EH (cell line): ENCODE data around the gene BHLHE23.

Experiments
- DNase-seq: peaks from one replicate; pipeline ENCODE4 v3.0.0-alpha.2; 2015; ENCODE audit warnings: low read depth

The BHLHE23 gene

DNA sequence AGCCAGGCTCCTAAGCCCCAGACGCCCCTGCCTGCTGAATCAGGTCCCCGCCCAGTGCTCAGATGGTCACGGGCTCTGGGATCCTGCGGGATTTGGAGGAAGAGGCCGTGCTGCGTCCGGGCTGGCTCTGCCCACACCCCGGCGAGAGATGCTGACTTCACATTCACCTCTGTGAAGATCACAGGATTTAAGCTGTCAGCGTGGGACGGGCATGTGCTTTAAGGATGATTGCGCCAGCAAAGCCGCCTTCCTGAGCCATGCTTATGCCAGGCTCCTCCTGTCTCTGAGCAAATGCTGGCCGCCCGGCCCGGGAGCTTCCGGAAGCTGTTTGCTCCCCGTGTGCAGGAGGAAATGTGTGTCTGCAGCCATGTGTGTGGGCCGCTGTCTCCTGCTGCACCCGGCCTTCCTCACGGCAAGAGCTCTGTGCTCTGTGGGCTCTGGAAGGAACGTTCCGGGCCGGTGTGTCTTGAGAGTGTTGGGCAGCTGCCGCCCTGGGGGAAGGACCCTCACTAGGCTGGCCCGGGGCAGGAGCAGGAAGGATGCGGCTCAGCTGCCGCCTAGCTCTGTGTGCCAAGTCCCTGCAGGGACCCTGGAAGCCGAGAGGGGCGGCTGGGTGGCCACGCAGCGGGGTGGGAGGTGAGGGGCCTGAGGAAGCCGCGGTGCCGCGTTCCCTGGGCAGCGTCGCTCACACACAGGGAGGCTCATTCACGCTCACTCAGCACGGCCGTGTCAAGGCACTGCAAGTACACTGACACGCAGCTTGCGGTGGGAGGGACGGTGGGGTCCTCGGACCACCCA lies 19.0 kb upstream of the BHLHE23 start:
- peak; percentile 41 for DNase-seq

DNA sequence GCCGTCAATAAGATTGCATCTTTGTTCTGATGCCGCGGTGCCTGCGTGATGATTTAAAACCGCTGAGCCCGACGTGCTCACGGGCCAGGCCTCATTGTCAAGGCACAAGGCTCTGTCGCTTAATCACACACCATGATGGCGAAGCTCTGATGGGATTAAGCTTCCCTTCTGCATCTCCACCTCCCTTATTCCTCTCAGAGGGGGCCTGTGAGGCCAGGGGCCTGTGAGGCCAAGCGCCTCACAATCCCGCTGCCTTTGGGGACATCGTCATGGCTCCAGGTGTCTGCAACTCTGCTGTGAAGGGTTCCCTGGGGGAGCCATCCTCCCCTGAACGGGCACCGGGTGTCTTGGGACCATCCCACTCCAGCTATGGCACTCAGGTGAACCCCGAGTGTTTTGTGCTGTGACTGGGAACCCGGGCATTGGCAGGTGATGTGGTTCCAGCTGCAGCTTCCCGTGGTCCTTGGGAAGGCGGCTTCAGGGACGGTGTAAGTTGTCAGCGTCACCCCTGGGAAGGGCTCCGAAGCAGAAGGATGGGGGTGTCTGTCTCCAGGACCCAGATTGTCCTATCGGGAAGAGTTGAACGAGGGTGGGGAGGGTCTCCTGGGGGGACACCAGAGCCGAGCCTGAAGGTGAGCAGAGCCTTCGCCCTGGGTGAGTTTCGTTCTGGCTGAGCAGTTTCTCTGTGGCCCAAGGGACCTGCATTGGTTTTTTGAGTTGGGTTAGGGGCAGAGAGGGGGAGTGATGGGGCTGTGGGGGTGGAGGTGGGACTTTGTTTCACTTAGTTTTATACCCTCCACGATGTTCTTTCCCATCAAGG lies 18.0 kb upstream of the BHLHE23 start:
- DNase-seq = no peak

- no peak for DNase-seq
Observed at GRCh38 chr20:63023936-63024571, 17.3 kb upstream of the BHLHE23 start.

DNA sequence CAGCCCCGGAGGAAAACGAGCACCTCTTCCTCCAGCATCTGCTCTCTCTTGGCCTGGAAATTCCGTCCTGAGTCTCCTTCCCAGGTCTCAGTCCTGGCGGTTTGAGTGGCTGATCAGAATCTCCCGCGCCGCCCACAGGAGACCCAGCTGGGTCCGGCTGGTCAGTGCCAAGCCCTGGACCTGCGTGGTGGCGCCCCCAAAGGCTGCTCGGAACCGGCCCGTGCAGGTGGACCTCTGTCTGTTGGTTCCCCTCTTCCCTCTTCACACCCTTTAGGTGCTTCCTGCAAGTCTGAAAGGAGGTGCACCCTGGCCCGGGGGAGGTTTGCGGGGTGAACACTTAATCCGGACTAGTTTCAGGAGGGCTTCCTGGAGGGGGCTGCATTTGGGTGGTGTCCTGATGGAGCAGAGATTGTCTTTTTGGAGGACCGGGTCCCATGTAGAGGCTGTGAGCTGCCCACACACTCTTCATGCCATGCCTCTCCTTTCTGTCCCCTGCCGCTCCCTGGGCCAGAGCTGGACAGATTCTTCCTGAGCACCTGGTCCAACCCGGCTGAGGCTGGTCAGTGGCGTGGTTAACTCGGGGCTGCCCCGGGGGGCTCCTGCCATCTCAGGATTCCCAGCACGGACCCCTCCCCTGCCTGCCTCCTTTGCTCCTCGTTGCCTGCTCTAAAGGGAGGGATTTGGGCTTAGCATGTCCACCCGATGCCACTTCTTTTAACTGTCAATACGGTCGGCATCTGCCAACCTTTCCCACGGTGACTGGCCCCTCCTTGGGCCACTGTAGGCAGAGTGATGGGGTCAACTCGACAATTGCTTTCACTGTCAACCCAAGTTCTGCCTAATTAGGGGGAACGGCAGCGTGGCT lies 16.5 kb upstream of the BHLHE23 start:
- DNase-seq = no peak

- no peak for DNase-seq
Observed at GRCh38 chr20:63022501-63022900, 15.7 kb upstream of the BHLHE23 start.

DNA sequence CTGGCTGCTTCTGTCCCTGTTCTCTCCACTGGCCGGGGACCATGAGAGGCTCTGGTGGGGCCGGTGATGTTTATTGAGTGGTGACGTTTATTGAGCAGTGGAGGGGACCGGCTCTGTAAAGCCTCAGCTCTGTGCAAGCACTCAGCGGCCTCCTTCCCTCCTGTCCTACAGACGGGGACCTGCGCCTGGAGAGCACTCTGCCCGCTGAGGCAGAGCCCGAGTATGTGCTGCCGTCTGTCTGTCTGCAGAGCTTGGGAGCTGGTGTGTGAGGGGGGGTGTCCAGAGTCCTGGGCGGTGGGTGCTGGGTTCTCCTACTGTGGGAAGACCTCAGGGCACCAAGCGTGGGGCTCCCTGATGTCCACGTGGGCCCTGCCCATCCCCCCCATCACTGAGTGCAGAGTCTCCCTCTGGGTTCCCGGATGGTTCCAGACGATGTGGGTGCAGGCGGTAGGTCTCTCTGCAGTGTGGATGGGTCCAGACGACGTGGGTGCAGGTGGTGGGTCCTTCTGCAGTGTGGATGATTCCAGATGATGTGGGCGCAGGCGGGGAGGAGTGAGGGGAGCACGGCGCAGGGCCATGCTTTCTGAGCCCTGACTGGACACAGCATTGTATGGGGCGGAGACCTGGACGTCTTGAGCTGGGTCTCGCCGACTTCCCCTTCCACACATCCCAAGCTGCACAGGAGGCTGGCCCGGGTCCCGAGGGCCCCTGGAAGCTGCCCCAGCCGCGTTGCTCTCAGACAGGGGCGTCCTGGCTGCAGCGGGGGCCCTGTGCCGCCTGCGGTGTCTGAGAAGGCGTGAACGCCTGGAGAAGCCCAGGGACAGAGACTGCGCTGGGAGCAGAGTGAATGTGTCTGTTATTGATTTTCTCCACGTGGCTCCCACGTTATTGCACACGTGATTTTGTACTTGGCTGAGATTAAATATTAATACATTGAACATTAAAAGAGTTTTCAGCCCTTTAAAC lies 14.9 kb upstream of the BHLHE23 start:
- no peak for DNase-seq

- no peak for DNase-seq
Observed at GRCh38 chr20:63020681-63021080, 13.9 kb upstream of the BHLHE23 start.

DNA sequence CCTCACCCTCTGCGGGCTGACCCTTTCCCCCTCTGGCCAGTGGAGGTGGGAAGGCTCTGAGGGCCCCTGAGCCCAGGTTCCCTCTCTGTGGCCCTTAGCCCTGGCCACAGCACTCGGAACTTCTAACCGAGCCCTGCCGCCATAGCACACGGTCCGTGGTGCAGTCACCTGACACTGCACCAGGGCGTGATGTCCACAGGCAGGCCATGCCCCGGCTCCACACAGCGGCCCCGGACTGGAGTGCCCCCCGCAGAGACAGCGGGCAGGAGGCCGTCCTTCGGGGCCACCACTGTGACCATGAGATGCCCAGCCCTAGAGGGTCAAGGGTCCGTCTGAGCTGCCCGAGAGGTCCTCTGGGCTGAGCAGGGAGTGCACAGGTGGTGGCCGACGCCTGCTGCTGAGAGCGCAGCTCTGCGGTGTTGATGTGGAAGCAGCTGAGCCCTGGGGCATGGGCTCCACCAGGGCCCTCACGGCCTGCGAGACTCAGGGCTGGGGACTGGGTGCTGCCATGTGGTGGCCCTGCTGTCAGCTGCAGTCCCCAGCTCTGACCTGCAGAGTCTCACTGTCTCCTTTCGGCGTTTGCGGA lies 11.2 kb upstream of the BHLHE23 start:
- no peak for DNase-seq

- no peak for DNase-seq
Observed at GRCh38 chr20:63017076-63017825, 10.5 kb upstream of the BHLHE23 start.

DNA sequence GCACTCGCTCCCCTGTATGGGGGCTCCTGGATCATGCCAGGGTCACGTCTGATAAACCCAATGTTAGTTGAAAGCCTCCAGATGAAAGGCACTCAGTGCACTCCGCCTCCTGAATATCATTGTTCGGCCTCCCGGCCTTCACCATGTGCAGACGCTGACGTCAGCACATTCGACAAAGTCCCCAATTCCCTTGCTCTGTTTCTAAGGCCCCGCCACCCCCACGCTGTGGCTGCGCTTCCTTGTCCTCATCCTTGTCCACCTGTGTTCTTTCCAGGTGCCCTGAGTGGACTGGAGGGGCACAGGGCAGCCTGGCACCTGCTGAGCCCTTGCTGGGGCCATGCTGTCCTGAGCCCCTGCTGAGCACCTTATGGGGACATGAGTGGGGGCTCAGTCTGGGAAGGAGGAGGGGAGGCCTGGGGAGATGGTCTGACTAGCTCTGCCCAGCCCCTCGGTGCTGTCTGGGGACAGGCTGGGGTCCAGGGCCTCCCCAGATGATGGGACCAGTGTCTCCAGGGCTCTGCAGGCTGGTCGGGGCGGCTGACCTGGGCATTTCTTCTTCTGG lies 9.8 kb upstream of the BHLHE23 start:
- no peak for DNase-seq

GRCh38 chr20:63015662-63016361 lies 9.0 kb upstream of the BHLHE23 start:
- DNase-seq = no peak

DNA sequence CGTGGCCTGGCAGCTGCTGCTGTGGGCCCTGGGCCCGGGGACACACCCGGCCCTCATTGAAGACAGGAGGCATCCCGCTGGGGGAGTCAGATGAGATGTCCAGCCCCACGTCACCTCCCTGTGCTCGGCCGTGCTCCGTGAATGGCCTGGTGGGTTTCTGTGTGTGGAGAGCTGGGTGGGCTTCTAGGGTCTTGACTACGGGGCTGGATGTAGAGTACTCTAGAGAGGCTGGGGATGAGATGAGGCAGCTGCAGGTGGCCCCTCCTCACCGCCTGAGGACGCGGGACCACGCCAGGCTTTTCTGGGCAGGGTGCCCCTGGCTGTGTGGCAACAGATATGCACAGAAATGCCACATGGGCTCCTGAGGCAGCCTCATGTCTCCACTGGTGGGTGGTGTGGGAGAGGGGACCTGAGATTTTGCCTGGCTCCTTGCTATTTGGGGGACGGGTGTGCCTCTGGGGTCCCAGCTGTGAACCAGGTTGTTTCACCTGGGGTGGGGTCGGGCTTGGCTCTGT lies 8.4 kb upstream of the BHLHE23 start:
- no peak for DNase-seq

- no peak for DNase-seq
Observed at GRCh38 chr20:63014710-63015109, 7.9 kb upstream of the BHLHE23 start.

DNA sequence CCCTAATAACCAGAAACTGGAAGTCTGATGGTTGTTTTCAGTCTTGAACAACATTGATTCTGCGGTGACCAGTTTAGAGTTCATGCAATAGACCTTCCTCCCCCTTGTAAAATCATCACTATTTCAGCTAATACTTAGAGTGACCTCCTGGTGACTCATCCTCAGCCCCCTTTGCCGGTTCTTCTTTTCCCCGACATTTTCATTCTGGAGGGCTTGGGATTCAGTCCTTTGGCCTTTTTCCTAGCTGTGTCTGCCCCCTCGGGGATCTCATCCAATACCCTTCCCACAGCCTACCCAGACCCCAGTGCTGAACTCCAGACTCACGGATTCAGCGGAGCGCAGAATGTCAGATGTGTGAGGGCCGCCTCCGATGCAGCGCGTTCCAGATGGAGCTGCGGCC lies 7.5 kb upstream of the BHLHE23 start:
- DNase-seq = no peak

GRCh38 chr20:63013207-63013606 lies 6.4 kb upstream of the BHLHE23 start:
- DNase-seq = no peak

DNA sequence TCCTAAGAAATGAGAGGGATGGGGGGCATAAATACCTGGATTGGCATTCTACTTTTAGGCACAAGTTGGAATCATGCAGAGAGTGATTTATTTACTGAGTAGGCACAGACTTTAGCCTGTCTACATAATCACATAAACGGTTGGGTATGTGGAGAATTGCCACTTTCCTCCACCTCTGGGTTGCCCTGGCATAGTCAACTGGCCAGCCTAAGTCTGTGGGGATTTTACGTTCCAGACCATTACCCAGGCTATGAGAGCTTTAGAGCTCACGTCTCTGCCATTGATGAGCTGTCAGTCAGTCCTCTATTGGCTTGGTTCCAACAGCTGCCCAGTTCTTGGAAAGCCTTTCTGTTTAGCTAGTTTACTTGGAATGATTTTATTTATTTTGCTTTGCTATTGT lies 5.0 kb upstream of the BHLHE23 start:
- DNase-seq = peak; percentile 13

GRCh38 chr20:63009988-63010769 lies 3.4 kb upstream of the BHLHE23 start:
- no peak for DNase-seq
